ENCODE data around the gene DSCAM.

DNA sequence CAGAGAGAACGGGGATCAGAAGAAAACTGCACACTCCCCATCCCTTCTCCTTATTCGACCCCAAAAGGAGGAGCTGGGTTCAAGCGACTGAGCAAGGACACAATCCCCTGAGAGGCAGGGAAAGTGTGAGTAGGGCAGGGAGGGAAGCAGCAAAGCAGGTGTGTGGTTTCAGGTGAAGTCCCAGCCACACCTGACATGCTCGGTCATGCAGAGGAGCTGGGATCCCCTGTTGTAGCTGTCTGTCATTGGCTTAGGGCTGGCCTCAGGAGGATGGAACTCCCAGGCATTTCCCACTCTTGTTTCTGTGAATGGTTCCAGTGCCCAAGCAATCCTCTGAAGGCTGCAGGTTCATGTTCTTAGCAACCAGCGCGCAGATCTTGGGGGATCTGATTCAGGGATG, 150.7 kb downstream of the DSCAM start:
- TF ChIP-seq, protein P1, sequence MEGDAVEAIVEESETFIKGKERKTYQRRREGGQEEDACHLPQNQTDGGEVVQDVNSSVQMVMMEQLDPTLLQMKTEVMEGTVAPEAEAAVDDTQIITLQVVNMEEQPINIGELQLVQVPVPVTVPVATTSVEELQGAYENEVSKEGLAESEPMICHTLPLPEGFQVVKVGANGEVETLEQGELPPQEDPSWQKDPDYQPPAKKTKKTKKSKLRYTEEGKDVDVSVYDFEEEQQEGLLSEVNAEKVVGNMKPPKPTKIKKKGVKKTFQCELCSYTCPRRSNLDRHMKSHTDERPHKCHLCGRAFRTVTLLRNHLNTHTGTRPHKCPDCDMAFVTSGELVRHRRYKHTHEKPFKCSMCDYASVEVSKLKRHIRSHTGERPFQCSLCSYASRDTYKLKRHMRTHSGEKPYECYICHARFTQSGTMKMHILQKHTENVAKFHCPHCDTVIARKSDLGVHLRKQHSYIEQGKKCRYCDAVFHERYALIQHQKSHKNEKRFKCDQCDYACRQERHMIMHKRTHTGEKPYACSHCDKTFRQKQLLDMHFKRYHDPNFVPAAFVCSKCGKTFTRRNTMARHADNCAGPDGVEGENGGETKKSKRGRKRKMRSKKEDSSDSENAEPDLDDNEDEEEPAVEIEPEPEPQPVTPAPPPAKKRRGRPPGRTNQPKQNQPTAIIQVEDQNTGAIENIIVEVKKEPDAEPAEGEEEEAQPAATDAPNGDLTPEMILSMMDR (IDR thresholded peaks at IDR 0.05 in 2 of 3, conservative IDR thresholded peaks at IDR 0.05 in 1 of 3; ENCODE audit: borderline replicate concordance in 1 of 3, insufficient read depth in 1 of 3, low read depth in 2 of 3, low read length in 2 of 3): no peak
- TF ChIP-seq POLR2AphosphoS5 (IDR thresholded peaks at IDR 0.05; ENCODE audit: low read depth, low read length) (no peak), POLR2A (IDR thresholded peaks at IDR 0.05; ENCODE audit: borderline replicate concordance, extremely low read depth, insufficient read depth, insufficient read length) (no peak), FOSL1 (IDR thresholded peaks at IDR 0.05; ENCODE audit: low read depth) (no peak), REST (IDR thresholded peaks at IDR 0.05; ENCODE audit: low read depth) (no peak), EZH2 (IDR thresholded peaks at IDR 0.05) (no peak)

All from HCT116 (cell line).